GM19239 (cell line): ENCODE measurements around the gene PRXL2B.
"Not testable (repeated sequence)": the region's sequence is repeated elsewhere in the genome, so short reads cannot be mapped to it uniquely, and the experiment has no call there.

Experiments used
- DNase-seq: peaks from one replicate; pipeline ENCODE4 v3.0.0; 2011; ENCODE audit warnings: low spot score; ENCODE audit not compliant: insufficient read length
- FAIRE-seq: peaks from 2 replicates; lab custom pipeline; 2011; peaks lifted over from hg19 to GRCh38; lab: Jason Lieb, UNC

Gene PRXL2B

DNA sequence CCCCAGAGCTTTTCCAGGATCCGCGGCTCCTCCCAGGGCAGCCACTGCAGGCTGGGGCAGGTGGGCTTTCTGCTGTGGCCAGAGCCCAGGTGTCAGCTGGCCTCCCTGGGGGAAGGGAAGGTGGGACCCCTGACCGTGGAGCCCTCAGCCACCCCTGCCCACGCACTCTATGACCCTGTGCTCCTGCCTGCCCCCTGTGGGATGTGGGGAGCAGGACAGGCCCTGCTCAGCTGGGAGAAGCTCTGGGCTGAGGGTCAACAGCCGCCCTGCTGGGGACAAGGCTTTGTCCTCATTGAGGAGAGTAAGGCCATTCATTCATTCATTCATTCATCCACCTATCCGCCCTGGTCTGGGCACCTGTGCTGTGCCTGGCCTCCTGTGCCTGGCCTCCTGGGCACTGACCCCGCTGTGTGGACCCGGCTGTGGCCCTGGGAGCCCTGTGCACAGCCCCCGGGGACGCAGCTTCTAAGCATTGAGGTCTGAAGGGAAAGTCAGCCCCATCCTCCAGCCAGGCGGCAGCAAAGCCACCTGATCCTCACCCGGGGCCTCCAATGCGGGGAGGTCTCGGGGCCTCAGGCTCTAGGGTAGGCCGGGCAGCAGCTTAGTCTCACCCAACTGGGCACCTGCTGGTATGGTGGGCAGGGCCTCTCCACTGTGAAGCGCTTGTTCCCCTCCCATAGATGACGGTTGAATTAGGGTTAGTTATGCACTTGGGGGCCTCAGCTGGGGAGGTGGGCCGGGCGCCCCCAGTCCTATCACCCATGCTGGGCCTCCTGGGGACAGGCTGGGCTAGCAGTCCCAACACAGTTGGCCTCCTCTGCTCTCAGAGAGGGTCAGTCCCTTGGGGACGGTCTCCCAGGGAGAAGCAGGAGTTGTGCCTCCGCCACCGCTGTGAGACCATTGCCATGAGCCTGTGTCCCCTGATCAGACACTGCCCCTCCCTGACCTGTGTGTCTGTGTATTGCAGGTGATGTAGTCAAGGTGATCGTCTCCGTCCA lies 24.4 kb upstream of the PRXL2B start:
- no peak for FAIRE-seq

DNA sequence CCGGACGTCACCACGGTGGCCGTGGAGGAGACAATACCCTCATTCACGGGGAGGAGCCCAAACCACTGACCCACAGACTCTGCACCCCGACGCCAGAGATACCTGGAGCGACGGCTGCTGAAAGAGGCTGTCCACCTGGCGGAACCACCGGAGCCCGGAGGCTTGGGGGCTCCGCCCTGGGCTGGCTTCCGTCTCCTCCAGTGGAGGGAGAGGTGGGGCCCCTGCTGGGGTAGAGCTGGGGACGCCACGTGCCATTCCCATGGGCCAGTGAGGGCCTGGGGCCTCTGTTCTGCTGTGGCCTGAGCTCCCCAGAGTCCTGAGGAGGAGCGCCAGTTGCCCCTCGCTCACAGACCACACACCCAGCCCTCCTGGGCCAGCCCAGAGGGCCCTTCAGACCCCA lies 23.4 kb upstream of the PRXL2B start:
- no peak for DNase-seq
- no peak for FAIRE-seq

More for the DNA sequence above, 24.4 kb upstream of the PRXL2B start:
- no peak for DNase-seq

DNA sequence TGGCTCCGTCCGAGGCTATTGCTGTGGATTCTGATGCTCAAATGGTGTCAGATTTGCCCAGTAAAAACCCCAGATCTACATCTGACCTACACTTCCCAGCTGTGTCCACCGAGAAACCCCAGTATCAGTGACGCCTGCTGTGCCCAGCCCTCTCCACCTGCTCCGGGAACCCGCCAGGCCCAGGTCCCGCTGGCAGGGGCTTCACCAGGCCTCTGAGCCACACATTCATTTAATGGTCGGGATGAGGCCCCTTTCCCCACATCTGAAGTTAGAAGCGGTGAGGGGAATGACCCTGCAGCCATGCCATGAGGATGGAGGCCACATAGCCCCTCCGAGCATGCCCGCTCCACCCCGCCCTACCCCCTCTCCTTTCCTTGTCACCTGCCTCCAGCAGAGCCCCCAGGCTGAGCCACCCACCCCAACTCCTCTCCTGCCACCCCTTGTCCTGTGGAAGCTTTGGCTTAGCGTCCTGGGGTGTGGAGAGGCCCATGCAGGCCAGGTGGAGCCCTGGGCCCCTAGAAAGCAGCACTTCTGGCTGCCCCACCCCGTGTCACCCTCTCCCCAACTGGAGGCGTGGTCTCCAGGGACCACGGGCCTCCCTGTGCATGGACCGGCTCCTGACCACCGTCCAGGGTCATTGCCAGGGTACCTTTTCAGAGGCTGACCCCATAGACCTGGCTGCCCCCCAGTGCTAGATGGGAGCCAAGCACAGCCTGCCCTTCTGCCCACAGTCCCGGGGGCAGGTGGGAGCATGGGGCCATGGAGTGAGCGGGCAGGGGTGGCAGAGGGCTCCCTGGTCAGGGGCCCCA lies 22.4 kb upstream of the PRXL2B start:
- FAIRE-seq (no peak), DNase-seq (no peak)

DNA sequence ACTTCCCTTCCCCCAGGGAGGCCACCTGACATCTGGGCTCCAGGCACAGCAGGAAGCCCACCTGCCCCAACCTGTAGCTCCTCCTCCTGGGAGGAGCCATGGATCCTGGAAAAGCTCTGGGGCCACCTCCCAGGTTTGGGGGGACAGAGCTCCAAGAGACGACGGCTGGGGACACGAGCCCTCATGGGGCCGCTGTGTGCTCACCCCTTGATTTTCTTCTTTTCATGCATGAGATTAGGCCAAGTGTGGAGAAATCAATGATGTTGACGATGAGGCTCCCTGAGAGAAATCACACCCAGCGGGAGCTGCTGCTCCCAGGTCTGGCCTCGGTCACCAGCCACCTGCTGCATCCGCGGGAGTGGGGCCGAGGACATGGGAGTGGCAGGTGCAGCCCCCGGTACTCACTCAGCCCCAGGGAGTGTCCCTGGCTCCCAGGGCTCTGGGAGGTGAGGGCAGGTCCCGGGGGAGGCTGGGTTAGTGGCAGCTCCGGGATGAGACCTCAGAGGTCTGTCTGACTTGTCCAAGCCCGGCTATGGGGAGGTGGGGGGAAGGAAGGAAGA lies 21.7 kb upstream of the PRXL2B start:
- no peak for FAIRE-seq
- DNase-seq = no peak

DNA sequence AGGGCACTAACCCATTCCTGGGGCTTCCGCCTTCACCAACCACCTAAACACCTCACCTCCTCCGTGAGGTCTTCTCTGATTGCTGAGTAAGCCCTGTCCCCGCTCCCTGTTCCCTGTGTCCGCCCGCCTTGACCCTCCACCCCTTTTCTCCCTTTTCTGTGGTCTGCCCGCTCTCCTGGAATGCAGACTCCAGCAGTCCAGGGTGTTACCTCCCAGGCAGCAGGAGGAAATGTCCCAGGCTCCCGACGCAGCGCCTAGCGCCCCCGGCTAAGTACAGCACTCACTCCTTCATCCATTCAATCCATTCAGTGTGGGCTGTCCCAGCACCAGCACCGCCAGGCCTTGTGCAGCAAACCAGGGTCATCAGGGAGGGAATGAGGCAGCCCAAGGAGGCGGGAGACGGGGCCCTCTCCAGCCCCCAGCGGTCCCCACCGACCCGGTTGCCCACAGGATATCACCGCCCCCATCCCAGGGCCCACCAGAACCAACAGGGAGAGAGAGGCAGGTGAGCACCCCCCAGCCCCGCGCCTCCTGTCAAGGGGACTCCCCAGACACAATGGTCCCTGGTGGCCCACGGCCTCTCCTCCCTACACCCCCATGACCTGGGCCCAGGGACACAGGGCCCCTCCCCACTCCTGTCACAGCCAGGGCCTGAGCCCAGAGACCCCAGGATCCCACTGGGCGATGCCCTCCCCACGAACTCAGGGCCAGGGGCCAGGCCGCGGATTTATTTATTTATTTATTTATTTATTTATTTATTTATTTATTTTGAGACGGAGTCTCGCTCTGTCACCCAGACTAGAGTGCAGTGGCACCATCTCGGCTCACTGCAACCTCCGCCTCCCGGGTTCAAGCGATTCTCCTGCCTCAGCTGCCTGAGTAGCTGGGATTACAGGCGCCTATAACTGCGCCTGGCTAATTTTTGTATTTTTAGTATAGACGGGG lies 20.2 kb upstream of the PRXL2B start:
- DNase-seq (no peak), FAIRE-seq (no peak)

DNA sequence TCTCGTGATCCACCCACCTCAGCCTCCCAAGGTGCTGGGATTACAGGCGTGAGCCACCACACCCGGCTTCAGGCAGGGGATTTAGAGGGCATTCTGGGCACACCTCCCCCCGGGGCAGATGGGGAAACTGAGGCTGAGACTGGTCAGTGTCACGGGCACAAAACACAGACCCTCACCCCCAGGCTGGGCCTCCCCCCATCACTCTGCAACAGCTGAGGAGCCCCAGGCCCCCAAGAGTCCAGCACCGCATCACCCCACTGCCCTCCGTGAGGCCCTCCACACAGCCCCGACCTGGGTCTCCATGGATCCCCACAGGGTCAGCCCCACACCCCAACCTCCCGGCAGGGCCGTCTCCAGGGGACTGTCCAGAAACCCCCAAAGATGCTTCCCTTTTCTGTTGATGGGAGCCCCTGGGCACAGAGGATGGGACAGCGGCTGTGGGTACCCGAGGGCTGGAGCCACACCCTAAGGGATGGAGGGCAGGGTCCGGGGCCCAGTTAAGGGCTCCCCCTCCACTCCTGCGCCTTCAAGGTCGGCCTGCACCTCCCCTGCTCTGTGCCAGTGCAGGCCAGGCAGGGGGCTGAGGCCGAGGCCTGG lies 19.4 kb upstream of the PRXL2B start:
- FAIRE-seq (no peak), DNase-seq (no peak)

DNA sequence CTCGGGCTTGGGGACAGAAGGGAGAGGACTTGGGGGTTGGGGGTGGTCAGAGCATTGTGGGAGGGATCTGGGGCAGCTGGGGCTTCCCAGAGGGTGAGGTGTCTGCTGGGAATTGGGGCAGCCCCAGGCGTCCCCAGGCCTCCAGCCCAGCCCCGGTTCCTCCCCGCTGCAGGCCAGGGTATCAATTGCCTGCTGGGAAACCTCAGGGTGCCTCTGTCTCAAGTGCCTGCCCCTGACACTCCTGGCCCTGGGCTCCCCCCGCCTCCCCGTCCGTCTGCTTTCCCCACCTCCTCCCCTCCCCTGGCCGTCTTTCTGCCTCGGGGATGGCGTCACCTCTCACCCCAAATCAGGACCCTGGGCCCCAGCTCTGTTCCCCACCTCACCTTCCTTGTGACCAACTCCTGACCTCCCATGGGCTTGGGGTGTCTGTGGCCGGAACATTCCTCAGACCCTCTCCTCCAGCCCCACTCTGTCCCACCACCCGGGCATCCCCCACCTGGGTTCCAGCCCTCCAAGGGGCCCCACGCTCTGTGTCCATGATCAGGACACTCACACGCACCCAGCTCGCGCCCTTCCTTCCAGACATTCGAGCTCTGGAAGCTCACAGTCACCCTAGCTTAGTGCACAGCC lies 18.3 kb upstream of the PRXL2B start:
- peak; percentile 21 for FAIRE-seq
- not testable (repeated sequence) for DNase-seq

DNA sequence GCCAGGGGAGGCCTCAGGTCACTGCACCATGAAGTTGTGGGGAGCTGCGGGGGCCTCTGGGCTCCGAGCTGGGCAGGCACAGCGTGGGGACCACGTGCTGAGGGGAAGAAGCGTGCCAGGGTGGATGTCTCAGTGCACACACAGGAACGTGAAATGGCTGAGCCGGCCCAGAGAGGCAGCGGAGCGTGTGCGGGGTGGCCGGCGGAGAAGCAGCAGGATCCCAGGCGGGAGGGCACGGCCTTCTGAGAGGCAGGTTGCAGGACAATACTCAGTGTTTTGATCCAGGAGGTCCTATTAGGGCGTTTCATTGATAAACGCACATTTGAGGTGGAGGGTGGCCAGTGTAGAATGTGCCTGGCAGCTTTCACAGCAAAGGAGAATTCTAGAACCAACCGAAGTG lies 17.5 kb upstream of the PRXL2B start:
- FAIRE-seq (no peak), DNase-seq (no peak)

DNA sequence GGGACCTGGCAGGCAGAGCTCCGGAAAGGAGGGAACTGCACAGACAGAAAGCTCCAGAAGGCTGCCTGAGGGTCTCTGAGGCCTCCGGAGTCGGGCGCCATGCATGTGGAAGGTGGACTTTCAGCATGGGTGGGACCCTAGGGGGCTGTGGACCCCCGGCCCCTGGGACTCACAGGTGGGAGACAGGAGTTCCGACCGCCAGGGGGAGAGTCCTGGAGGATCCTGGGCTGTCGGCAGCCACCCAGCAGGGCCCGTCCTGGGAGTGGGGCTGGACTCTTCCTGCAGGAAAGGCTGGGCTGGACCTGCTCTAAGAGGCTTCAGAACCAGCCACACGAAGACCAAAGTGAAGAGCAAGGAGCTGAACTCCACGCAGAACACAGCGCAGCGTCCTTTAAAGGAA lies 16.9 kb upstream of the PRXL2B start:
- not testable (repeated sequence) for FAIRE-seq

DNA sequence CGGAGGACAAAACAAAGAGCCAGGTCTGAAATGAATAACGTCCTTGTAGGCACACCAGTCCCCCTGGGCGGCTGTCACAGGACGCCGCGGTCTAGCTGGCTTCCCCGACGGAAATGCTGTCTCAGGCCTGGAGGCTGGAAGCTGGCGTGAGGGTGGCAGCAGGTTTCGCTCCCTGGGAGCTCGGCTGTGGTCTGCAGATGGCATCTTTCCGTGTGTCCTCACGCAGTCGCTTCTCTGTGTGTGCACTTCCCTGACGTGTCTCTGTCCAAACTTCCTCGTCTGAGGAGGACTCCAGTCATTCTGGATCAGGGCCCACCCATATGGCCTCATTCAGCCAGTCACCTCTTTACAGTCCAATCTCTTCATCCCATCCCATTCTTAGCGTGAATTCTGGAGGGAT lies 16.2 kb upstream of the PRXL2B start:
- no peak for DNase-seq
- no peak for FAIRE-seq

More for the DNA sequence above, 16.9 kb upstream of the PRXL2B start:
- DNase-seq = not testable (repeated sequence)

DNA sequence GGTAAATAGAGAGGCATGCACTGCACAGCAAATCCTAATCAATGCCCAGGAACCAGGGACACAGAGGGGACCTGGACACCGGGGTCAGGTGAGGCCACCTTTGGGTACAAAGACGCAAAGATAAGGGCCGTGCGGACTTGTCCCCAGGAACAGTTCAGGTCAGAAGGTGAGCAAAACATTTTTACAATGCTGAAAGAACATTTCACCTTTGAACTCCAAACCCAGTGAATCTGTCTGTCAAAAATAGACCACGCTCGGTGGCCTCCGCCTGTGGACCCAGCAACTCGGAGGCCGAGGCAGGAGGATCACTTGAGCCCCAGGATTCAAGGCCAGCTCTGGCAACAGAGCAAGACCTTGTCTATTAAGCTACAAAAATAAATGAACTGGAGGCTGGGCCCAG lies 15.2 kb upstream of the PRXL2B start:
- no peak for FAIRE-seq

DNA sequence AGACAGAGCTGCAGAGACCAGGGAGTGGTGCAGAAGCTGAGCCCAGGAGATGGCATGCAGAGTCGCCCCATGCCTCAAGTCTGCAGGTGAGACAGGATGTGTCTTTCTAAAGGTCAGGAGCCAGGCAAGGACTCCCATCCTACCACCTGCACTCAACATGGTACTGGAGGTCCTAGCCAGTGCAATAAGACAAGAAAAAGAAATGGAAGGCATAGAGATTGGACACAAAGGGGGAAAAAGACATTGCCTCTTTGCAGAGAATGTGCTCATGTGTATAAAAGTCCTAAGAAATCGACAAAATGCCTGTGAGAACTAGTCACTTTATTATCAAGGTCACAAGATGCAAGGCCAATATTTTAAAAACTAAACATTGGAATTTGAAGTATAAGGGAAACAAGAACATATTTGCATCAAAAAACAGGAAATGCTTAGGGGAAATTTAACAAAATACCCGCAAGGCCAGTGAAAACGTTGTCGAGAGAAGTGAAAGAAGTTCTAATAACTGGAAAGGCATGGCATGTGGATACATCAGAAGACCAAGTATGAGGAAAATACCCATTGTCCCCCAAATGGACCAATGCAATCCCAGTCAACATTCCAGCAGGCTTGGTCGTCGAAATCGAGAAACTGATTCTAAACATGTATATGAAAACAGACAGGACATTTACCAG lies 13.2 kb upstream of the PRXL2B start:
- no peak for DNase-seq
- no peak for FAIRE-seq

More for the DNA sequence above, 15.2 kb upstream of the PRXL2B start:
- no peak for DNase-seq

DNA sequence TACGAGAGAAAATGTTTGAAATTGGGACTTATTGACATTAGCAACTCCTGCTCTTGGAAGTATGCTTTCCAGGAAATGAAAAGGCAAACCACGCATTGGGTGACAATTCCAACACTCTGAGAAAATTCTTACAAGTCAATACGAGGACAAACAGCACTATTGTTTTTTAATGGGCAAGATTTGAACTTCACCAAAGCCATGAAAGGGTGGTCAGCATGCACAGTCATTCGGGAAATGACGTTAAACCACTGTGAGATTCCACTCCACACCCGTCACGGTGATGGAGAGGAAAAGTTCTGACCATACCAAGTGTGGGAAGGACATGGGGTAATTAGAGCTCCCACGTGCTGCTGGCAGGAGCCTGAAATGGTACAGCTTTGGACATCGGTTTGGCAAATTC lies 12.2 kb upstream of the PRXL2B start:
- FAIRE-seq (no peak), DNase-seq (no peak)

DNA sequence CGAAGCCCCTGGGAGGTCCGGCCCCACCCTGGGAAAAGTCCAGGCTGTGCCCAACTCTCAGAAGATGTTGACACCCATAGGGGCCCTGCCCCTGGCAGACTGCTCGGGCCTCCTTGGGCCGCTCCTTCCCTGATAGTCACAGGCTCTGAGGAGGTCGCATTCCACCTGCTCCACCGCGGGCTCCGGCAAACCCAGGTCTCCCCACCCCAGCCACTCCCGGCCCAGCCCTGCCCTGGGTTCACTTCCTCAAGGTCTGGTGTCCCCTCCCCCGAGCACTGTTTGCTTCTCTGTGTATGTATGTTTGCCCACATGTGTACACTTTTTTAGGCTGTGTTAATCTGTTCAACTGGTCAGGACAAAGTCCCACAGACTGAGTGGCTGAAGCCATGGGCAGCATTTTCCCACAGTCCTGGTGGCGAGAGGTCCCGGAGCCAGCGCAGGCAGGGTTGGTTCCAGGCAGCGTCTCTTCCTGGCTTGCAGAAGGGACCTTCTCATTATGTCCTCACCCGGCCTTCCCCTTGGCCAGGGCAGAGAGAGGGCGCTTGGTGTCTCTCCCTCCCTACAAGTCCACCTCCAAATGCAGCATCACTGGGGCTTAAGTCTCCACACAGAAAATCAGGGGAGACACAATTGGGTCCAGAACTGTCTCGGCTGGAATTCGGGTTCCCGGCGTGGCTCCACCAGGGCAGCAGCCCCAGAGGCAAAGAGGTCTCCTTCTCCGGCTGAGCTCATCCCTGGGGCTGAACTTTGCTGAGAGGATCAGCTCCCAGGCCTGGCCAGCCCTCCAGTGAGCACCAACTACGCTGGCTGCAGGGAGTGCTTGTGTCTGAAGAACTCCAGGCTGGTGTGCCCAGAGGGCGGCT lies 10.5 kb upstream of the PRXL2B start:
- no peak for DNase-seq

DNA sequence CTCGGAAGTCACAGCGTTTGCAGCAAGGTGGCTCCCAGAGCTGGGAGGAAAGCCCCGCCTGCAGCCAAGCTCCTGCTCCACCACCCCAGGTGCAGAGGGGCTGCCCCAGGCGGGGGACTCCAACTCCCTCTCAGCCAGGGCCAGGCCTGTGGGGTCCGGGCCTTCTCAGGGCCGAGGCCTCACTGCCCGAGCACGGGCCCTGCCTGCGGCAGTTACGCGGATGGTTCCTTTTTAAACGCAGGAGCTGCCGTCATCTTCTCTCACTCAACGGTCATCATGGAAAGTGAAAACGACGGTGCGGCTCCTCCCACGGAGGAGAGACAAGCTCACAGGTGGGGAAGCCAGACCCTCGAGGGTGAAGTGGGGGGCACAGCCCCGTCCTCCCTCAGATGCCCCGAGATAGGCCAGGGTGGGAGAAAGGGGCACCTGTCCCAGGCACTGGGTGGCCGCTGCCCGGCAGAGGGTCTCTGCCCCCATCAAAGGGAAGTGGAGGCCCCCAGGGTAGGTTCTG lies 9.0 kb upstream of the PRXL2B start:
- DNase-seq, FAIRE-seq: not testable (repeated sequence)

More for the DNA sequence above, 10.5 kb upstream of the PRXL2B start:
- FAIRE-seq = peak; percentile 35

DNA sequence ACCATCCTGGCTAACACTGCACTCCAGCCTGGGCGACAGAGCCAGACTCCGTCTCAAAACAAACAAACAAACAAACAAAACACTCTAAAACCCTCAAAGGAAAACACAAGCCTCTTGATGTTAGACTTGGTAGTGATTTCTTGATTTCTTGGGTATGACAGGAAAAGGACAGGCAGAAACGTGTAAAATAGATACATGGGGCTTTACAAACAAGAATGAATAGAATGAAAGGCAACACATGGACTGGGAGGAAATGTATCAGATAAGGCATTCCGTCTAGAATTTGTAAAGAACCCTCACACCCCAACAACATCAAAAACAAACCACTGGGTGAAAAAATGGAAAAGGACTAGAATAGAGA lies 7.8 kb upstream of the PRXL2B start:
- DNase-seq (no peak), FAIRE-seq (peak; percentile 69)

DNA sequence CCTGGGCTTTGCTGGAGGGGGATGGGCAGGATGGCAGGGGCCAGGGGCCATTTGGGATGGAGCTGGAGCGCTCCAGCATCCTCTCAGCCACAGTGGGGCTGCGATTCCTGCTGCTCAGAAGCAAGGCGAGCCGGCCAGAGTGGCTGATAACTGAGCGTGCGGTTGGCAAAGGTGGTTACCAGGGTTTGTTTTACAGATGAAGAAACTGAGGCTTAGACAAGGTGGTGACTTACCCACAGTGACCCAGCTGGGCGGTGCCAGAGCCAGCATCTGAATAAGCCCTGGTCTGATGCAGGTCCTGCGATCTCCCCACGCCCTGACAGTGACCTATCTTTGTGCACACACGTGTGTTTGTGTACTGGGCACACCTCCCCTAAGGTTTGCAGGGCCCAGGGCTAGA lies 5.9 kb upstream of the PRXL2B start:
- no peak for FAIRE-seq

More for the DNA sequence above, 5.9 kb upstream of the PRXL2B start:
- no peak for DNase-seq
